Brain microvascular endothelial cell (primary cell): ENCODE data around the gene NDUFB2.

Experiments
- DNase-seq: peaks from one replicate; pipeline ENCODE4 v3.0.0-alpha.2; 2020
- H3K27ac ChIP-seq: fragments of 250-450 bp; sonication (Bioruptor Pico); 2 replicates; pipeline ENCODE4 v1.5.1; 2020; ENCODE audit warnings: mild to moderate bottlenecking, moderate library complexity
- H3K27me3 ChIP-seq: fragments of 250-450 bp; sonication (Bioruptor Pico); replicated peaks from 2 replicates; pipeline ENCODE4 v1.5.1; 2020; ENCODE audit warnings: mild to moderate bottlenecking
- H3K36me3 ChIP-seq: fragments of 250-450 bp; sonication (Bioruptor Pico); replicated peaks from 2 replicates; pipeline ENCODE4 v1.5.1; 2020; ENCODE audit warnings: mild to moderate bottlenecking
- H3K4me3 ChIP-seq: 2 replicates; pipeline ENCODE4 v1.5.1; 2011; ENCODE audit warnings: low read depth, mild to moderate bottlenecking, control low read depth, low read length, moderate library complexity
- CTCF ChIP-seq: IDR thresholded peaks from 2 replicates; pipeline ENCODE4 v1.5.1; 2011; ENCODE audit warnings: low read depth, mild to moderate bottlenecking, moderate library complexity, low read length, control low read depth, inconsistent platforms; ENCODE audit errors: missing control alignments
- in situ Hi-C: cut with HindIII; loops from 2 replicates; pipeline ENCODE4 v1.10.0; 2017; ENCODE audit warnings: low sequenced_read_pairs, low pct_ligation_motif_present

Gene NDUFB2

GRCh38 chr7:140719721-140720120 is 23.2 kb downstream of the NDUFB2 start:
- Histone ChIP-seq H3K27me3 (no peaks in the 10 kb centered on the region), H3K27ac (no peak overlapping the region), H3K4me3 (no peak overlapping the region), H3K36me3 (no peaks in the 10 kb centered on the region)
- in situ Hi-C loops: no loop called here
- no peak for DNase-seq
- TF ChIP-seq CTCF: no peak

GRCh38 chr7:140722254-140722653 is 25.7 kb downstream of the NDUFB2 start:
- H3K27ac ChIP-seq: no peak overlapping the region
- no peak for DNase-seq
- no peaks in the 10 kb centered on the region for H3K36me3 ChIP-seq
- in situ Hi-C loops: no loop called here
- TF ChIP-seq CTCF: no peak
- no peaks in the 10 kb centered on the region for H3K27me3 ChIP-seq
- no peak overlapping the region for H3K4me3 ChIP-seq

- no peaks in the 10 kb centered on the region for H3K27me3 ChIP-seq
- H3K4me3 ChIP-seq: no peak overlapping the region
- TF ChIP-seq CTCF: no peak
- in situ Hi-C loops: no loop called here
- no peaks in the 10 kb centered on the region for H3K36me3 ChIP-seq
- no peak for DNase-seq
- no peak overlapping the region for H3K27ac ChIP-seq
Observed at GRCh38 chr7:140723006-140723405, 26.5 kb downstream of the NDUFB2 start.

- no peaks in the 10 kb centered on the region for H3K27me3 ChIP-seq
- H3K4me3 ChIP-seq: no peak overlapping the region
- no peaks in the 10 kb centered on the region for H3K36me3 ChIP-seq
- no peak for TF ChIP-seq CTCF
- no peak overlapping the region for H3K27ac ChIP-seq
- DNase-seq: no peak
- in situ Hi-C loops: no loop called here
Observed at GRCh38 chr7:140723574-140723973, 27.1 kb downstream of the NDUFB2 start.

- in situ Hi-C loops: no loop called here
- DNase-seq: no peak
- Histone ChIP-seq H3K4me3 (no peak overlapping the region), H3K27ac (no peak overlapping the region), H3K36me3 (no peaks in the 10 kb centered on the region), H3K27me3 (no peaks in the 10 kb centered on the region)
- TF ChIP-seq CTCF: no peak
Observed at GRCh38 chr7:140724706-140725105, 28.2 kb downstream of the NDUFB2 start.

- in situ Hi-C loops: no loop called here
- Histone ChIP-seq H3K27ac (no peak overlapping the region), H3K27me3 (no peaks in the 10 kb centered on the region), H3K4me3 (no peak overlapping the region), H3K36me3 (no peaks in the 10 kb centered on the region)
- peak; percentile 6 for DNase-seq
- peak; percentile 58 for TF ChIP-seq CTCF
Observed at GRCh38 chr7:140726281-140726680, 29.8 kb downstream of the NDUFB2 start.
